ENCODE results near the gene CD34. TPM values are rescaled to one million over a fixed set of nuclear protein-coding genes. Genes with fewer than 3 reads are reported as not detected.
A peak's percentile ranks its signal among the peaks of the same experiment; 100 is the strongest.

The CD34 gene
- total RNA-seq, 4 donors from 2014 or later: 39.2 to 135 (median 81.2) TPM

DNA sequence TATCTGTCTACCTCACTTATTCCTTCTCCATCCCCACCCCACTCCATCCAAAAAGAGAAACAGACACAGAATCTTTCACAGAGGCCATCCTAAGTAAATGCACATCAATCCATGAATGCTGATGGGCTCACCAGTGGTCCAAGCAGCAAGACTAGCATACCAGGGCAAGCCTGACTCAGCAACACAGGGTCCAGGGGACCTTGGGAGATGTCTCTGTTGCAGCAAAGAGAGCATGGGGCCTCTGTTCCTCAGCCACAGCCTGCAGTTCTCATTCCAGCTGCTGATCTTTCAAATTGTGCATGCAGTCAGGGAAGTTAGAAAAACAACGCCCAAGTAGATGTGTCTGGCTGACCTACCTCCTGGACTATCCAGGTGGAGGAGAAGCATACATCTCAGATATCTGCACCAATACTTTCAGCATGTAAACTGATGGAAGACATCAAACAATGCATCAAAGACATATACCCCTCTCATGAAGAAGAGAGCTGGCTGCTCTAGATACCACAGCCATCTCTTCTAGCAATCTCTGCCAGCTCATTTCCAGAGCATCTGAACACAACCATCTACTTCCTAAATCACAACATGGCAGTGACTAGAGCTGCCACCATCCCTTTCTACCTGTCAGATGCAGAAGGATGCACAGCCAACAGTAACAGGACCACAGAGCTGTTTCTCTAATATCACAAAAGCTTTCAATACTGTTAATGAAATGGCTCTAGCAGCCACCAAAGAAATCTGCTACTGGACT is 54.5 kb downstream of the CD34 start:
- H3K27me3 ChIP-seq: no peaks in the 10 kb centered on the region
- TF ChIP-seq POLR2A (IDR thresholded peaks at IDR 0.05): no peak
- TF ChIP-seq, protein P1, sequence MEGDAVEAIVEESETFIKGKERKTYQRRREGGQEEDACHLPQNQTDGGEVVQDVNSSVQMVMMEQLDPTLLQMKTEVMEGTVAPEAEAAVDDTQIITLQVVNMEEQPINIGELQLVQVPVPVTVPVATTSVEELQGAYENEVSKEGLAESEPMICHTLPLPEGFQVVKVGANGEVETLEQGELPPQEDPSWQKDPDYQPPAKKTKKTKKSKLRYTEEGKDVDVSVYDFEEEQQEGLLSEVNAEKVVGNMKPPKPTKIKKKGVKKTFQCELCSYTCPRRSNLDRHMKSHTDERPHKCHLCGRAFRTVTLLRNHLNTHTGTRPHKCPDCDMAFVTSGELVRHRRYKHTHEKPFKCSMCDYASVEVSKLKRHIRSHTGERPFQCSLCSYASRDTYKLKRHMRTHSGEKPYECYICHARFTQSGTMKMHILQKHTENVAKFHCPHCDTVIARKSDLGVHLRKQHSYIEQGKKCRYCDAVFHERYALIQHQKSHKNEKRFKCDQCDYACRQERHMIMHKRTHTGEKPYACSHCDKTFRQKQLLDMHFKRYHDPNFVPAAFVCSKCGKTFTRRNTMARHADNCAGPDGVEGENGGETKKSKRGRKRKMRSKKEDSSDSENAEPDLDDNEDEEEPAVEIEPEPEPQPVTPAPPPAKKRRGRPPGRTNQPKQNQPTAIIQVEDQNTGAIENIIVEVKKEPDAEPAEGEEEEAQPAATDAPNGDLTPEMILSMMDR (IDR thresholded peaks at IDR 0.05): no peak
- peaks cover 5 to 9% of the 10 kb centered on the region in 2 donors for H3K4me1 ChIP-seq
- intact Hi-C loops (cut with DNase I; ENCODE audit: low total_unique reads): no loop called here
- no peaks in the 10 kb centered on the region for H3K36me3 ChIP-seq
- H3K9me3 ChIP-seq: no peaks in the 10 kb centered on the region
- DNase-seq: no peak
- H3K27ac ChIP-seq: no peak overlapping the region
- H3K4me3 ChIP-seq: no peak overlapping the region

DNA sequence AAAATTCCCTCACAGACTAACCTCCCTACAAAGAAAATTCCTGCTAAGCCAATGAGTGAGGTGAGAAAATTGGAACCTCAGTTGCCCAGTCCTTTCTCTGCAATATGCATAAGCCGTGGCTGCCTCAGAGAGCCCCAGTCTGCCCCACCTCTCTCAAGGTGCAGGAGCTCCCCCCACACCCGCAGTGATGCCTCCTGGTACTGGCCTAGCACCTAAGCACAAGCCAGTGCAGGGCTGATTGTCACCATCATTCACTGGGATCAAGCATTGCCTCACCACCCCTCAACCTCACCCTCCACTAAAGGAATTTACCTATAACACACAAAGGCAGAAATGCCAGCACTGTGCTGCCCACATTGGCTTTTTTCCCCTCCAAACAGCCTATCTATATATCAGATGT is 56.9 kb downstream of the CD34 start:
- intact Hi-C loops (cut with DNase I; ENCODE audit: low total_unique reads): no loop called here
- H3K27me3 ChIP-seq: no peaks in the 10 kb centered on the region
- no peak for DNase-seq
- no peaks in the 10 kb centered on the region for H3K9me3 ChIP-seq
- TF ChIP-seq, protein P1 (IDR thresholded peaks at IDR 0.05): no peak
- no peak for TF ChIP-seq POLR2A (IDR thresholded peaks at IDR 0.05)
- peaks cover 5 to 6% of the 10 kb centered on the region in 2 donors for H3K4me1 ChIP-seq
- H3K4me3 ChIP-seq: no peak overlapping the region
- no peaks in the 10 kb centered on the region for H3K36me3 ChIP-seq
- no peak overlapping the region for H3K27ac ChIP-seq

DNA sequence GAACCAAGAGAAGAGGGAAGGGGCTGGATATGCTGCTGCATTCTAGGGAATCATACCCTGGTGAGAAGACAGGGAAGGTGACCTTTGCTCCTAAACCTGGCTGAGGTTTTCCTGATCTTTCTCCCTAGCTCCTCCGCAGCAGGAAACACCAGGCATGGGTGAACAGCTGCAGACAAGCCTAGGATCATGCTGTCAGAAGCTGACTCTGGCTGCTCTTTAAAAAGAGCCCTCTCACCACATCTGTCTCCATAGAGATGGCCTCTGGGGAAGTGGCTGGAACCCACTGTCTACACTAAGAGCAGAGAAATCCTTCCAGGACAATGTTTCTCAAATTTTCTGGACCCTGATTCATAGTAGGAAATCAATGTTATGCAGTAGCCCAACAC is 57.6 kb downstream of the CD34 start:
- Histone ChIP-seq H3K4me1 (peaks cover 0 to 5% of the 10 kb centered on the region in 2 donors), H3K27me3 (no peaks in the 10 kb centered on the region), H3K36me3 (no peaks in the 10 kb centered on the region), H3K4me3 (no peak overlapping the region), H3K9me3 (no peaks in the 10 kb centered on the region), H3K27ac (peak overlapping the region in 1 of 2 donors; percentile 43)
- no peak for TF ChIP-seq POLR2A (IDR thresholded peaks at IDR 0.05)
- TF ChIP-seq, protein P1 (IDR thresholded peaks at IDR 0.05): no peak
- DNase-seq: no peak
- intact Hi-C loops (cut with DNase I; ENCODE audit: low total_unique reads): no loop called here

DNA sequence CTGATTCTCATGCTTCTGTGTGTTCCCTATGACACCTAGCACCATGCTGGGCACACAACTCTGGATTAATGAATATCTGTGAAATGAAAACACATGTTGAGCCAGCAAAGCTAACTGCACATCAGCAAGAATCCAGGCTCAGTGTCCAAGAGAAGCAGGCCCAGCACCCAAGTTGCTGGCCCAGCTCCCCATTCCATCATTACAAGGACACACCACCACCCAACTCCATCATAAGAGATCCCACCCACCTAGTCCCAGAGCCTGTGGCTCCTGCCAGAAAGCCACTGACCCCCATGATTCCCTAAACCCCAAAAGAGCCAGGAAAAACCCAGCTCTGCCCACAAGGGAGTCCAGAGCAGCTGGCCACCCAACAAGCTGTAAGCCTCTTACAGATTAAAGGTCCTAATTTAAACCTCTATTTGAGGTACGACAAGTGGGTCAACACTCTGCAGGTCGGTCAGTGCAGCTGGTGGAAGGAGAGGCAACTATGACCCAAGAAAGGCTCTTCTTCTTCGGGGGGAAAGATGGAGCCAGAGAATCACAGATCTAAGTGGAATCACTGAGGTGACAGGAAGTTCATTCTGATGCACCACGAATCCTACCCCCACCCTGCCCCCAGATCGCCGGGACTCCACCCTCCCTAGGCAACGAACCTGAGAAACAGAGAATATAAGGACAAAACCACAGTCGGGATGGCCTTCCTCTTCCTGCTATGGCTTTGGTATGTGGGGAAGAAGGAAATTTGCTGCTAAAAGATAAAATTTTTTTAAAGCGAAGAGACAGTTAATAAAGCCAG is 58.2 kb downstream of the CD34 start:
- no peaks in the 10 kb centered on the region for H3K27me3 ChIP-seq
- peaks cover 0 to 5% of the 10 kb centered on the region in 2 donors for H3K4me1 ChIP-seq
- no peaks in the 10 kb centered on the region for H3K36me3 ChIP-seq
- intact Hi-C loops (cut with DNase I; ENCODE audit: low total_unique reads): no loop called here
- no peak overlapping the region for H3K4me3 ChIP-seq
- TF ChIP-seq POLR2A (IDR thresholded peaks at IDR 0.05): no peak
- TF ChIP-seq, protein P1 (IDR thresholded peaks at IDR 0.05): no peak
- DNase-seq: no peak
- H3K27ac ChIP-seq: peak overlapping the region in 1 of 2 donors; percentile 43
- H3K9me3 ChIP-seq: no peaks in the 10 kb centered on the region

DNA sequence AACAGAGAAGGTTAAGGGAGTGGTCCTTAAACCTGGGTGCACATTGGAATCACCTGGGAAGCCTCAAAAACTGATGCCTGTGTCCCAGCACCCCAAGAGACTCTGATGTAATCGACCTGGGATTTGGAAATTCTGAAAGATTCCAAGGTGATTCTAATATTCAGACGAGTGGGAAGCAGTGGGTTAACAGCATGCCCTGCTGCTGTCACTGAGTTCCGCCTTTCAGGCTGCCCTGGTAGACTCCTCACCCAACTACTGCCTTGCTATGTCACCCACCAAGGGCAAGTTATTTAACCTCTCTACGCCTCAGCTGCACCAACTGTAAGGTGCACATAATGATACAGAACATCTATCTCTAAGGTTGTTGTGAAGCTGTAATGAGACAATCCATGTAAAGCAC is 59.2 kb downstream of the CD34 start:
- no peaks in the 10 kb centered on the region for H3K36me3 ChIP-seq
- H3K27me3 ChIP-seq: no peaks in the 10 kb centered on the region
- no peak overlapping the region for H3K4me3 ChIP-seq
- H3K9me3 ChIP-seq: no peaks in the 10 kb centered on the region
- peak overlapping the region in 1 of 2 donors; percentile 67 for H3K27ac ChIP-seq
- peaks cover 0 to 5% of the 10 kb centered on the region in 2 donors for H3K4me1 ChIP-seq
- TF ChIP-seq, protein P1 (IDR thresholded peaks at IDR 0.05): no peak
- TF ChIP-seq POLR2A (IDR thresholded peaks at IDR 0.05): no peak
- intact Hi-C loops (cut with DNase I; ENCODE audit: low total_unique reads): no loop called here
- DNase-seq: no peak

Data from uterus (tissue), 4 donors.